Measurements from ENCODE around the gene GALNT15. TPM values are rescaled to one million over a fixed set of nuclear protein-coding genes. Genes with fewer than 3 reads are reported as not detected.
A peak's percentile ranks its signal among the peaks of the same experiment; 100 is the strongest.

Gene GALNT15, protein sequence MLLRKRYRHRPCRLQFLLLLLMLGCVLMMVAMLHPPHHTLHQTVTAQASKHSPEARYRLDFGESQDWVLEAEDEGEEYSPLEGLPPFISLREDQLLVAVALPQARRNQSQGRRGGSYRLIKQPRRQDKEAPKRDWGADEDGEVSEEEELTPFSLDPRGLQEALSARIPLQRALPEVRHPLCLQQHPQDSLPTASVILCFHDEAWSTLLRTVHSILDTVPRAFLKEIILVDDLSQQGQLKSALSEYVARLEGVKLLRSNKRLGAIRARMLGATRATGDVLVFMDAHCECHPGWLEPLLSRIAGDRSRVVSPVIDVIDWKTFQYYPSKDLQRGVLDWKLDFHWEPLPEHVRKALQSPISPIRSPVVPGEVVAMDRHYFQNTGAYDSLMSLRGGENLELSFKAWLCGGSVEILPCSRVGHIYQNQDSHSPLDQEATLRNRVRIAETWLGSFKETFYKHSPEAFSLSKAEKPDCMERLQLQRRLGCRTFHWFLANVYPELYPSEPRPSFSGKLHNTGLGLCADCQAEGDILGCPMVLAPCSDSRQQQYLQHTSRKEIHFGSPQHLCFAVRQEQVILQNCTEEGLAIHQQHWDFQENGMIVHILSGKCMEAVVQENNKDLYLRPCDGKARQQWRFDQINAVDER
- total RNA-seq = 7.0 TPM
- long read RNA-seq, full-length matches to known transcripts = 8 of 18 reads
- long read RNA-seq, partial matches to known transcripts = 7 of 18 reads
- long read RNA-seq, other reads (novel, unspliced or antisense) = 3 of 18 reads

DNA sequence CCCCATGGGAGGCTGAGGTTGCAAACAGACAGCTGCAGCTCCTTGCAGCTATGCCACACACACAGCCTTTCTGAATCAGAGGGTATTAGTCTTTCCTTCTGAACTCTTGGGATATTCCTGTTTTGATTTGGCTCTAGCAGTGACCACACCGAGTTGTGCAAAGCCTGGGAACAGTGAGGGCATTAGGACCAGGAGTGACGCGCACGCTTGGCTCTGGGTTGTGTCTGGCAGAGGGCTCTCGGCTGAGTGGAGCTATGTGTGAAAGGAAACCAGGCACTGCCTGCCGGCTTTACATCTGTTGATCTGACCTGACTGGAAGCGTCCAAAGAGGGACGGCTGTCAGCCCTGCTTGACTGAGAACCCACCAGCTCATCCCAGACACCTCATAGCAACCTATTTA is at the start of gene GALNT15:
GALNT15 (plus strand) TSS at position 292 of the 400 bp plus-strand sequence. CDS start 472 bp downstream, outside the sequence.
- peak; percentile 93 for ATAC-seq
- DNase-seq = peak; percentile 91
- intact Hi-C loops (cut with micrococcal nuclease) = loop anchor here (10.0 kb wide), 1 partner anchor 360 kb away; no protein-coding TSS in a partner anchor

DNA sequence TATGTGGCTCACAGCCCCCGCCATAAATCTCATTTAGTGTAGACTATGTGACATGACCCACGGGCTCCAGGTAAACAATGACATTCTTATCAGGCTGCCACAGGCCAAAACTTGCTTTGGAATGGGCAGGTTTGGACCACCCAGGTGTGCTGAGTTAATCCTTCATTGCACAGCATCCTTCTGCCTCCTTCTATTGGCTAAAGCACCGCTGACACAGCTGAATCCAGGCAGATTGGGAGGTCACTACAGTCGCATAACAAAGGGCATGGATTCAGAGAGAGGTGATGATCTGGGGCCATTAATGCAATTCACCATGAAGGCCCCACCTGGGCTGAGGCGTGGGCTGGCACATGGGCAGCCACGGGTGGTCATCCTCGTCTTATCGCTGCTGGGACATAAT is 47.8 kb upstream of the GALNT15 start:
- no peak for DNase-seq
- no peak for ATAC-seq
- intact Hi-C loops (cut with micrococcal nuclease) = no loop called here

DNA sequence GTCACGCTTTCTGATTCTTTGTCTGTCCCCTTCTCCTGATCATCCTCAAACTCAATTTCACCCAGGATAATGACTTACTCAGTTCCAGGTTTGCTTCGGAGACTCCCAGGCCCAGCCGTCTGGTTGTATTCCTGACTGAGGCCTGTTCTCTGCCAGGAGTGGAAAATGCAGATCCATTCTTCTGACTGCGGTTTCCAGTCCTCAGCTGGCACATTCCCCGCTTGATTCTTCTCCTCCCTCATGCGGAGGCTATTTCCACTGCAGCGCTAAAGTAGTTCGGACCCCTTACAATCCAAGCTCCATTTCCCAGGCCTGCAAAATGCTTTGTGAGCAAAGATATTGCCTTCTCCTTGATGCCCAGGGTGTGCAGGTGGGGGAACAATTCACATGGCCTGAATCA is 47.2 kb upstream of the GALNT15 start:
- intact Hi-C loops (cut with micrococcal nuclease) = no loop called here
- ATAC-seq = no peak

DNA sequence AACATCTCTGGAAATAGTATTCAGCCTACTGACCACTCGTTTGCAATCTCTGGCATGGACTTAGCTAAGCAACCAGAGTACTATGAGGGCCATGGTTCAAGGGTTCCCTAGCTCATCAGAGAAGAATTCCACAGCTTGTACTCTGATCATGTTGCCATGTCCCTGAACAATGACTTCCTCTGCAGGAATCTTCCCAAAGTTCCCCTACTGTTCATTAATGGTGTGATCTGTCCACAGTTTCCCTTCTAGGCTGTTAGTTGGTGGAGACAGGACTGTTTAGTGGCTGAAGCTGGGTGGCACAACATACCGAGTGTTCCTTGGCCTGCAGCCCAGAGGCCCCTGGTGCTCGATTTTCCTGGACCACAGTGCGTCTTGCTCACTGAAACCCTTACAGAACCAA is 44.4 kb upstream of the GALNT15 start:
- ATAC-seq (peak; percentile 43), DNase-seq (peak; percentile 41)
- intact Hi-C loops (cut with micrococcal nuclease) = no loop called here

More for the DNA sequence above, 47.2 kb upstream of the GALNT15 start:
- no peak for DNase-seq

GRCh38 chr3:16132190-16132589 is 42.3 kb upstream of the GALNT15 start:
- intact Hi-C loops (cut with micrococcal nuclease) = no loop called here

DNA sequence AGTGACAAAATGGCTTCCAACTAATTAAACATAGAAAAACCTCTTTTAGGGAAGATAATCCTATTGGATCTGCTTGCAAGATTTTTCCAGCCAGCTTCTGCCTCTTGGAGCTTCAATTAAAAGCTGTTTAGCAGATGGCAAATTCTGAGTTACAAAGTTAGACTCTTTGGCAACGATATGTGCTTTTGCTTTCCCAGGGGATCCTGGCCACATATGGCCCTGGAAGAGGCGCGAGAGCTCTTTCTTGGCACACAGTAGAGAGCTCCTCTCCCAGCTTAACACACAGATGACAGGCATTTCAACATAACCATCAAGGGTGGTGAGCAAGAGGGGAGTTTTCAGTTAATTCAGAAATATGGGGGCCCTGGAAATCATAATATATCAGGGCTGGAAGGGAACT is 41.6 kb upstream of the GALNT15 start:
- peak; percentile 48 for DNase-seq
- ATAC-seq = peak; percentile 81

More at GRCh38 chr3:16132190-16132589, 42.3 kb upstream of the GALNT15 start:
- DNase-seq (no peak), ATAC-seq (no peak)

GRCh38 chr3:16134173-16134928 is 40.1 kb upstream of the GALNT15 start:
- ATAC-seq (no peak), DNase-seq (no peak)
- intact Hi-C loops (cut with micrococcal nuclease) = no loop called here

More for the DNA sequence above, 41.6 kb upstream of the GALNT15 start:
- intact Hi-C loops (cut with micrococcal nuclease) = no loop called here

DNA sequence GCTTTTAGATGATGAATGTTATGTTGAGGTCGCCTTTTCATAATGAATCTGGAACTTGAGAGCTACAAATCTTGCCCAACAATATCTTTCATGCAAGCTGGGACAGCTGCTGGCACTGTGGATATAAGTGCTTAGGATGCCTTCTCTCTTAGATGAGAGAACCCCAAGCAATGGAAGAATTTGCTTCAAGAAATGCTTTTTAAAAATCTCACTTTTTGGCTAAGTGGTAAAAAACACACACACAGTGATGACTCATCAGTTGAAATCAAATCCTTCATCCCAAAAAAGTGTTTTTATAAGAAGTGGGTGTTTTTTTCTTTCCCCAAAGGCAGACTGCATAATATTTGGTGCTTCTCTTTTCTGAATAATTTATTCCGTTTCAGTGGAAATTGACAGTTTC is 38.4 kb upstream of the GALNT15 start:
- DNase-seq (no peak), ATAC-seq (peak; percentile 32)
- intact Hi-C loops (cut with micrococcal nuclease) = no loop called here

DNA sequence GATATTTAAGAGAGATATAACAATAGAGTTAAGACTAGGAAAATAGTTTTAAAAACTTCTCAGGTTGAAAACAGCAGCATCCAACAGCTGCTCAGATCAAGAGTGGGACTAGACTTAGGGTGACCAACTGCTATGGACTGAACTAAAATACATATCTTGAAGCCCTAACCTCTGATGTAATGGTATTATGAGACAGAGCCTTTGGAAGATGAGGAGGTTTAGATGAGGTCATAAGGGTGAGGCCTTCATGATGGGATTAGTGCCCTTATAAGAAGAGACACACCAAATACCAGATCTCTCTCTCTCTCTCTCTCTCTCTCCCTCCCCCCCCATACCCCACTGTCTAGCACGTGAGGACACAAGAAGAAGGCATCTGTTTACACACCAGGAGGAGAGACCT is 37.4 kb upstream of the GALNT15 start:
- intact Hi-C loops (cut with micrococcal nuclease) = no loop called here
- ATAC-seq = no peak
- DNase-seq = no peak

DNA sequence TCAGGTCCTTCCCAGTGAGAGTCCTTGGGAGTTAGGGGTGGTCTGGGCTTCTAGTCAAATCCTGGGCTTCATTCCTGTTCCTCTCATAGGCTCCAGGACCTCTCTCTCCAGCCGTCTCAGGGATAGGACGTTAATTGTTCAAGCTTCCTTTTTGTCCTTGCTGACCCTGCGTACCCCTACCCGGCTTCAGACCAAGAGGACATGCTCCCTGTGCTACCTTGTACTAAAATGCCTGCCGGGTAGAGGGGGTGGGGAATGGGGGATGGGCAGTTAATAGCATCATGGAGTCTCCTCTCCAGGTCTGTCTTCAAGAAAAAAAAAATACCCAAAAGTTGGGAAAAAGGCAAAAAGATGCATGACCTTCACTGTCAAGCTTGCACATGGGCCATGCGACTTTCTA is 36.5 kb upstream of the GALNT15 start:
- no peak for ATAC-seq
- DNase-seq = no peak
- intact Hi-C loops (cut with micrococcal nuclease) = no loop called here

GRCh38 chr3:16140116-16140893 is 34.2 kb upstream of the GALNT15 start:
- peak; percentile 86 for ATAC-seq
- no peak for DNase-seq

GRCh38 chr3:16140894-16141285 is 33.6 kb upstream of the GALNT15 start:
- ATAC-seq = no peak
- intact Hi-C loops (cut with micrococcal nuclease) = no loop called here
- DNase-seq = no peak

More at GRCh38 chr3:16140116-16140893, 34.2 kb upstream of the GALNT15 start:
- intact Hi-C loops (cut with micrococcal nuclease) = no loop called here

- intact Hi-C loops (cut with micrococcal nuclease) = no loop called here
- DNase-seq = no peak
- no peak for ATAC-seq
These were observed 32.0 kb upstream of the GALNT15 start for GRCh38 chr3:16142350-16143025.

- intact Hi-C loops (cut with micrococcal nuclease) = no loop called here
- DNase-seq (no peak), ATAC-seq (no peak)
These were observed 30.5 kb upstream of the GALNT15 start for GRCh38 chr3:16143861-16144447.

- intact Hi-C loops (cut with micrococcal nuclease) = no loop called here
- no peak for DNase-seq
These were observed 29.3 kb upstream of the GALNT15 start for GRCh38 chr3:16145176-16145575.

DNA sequence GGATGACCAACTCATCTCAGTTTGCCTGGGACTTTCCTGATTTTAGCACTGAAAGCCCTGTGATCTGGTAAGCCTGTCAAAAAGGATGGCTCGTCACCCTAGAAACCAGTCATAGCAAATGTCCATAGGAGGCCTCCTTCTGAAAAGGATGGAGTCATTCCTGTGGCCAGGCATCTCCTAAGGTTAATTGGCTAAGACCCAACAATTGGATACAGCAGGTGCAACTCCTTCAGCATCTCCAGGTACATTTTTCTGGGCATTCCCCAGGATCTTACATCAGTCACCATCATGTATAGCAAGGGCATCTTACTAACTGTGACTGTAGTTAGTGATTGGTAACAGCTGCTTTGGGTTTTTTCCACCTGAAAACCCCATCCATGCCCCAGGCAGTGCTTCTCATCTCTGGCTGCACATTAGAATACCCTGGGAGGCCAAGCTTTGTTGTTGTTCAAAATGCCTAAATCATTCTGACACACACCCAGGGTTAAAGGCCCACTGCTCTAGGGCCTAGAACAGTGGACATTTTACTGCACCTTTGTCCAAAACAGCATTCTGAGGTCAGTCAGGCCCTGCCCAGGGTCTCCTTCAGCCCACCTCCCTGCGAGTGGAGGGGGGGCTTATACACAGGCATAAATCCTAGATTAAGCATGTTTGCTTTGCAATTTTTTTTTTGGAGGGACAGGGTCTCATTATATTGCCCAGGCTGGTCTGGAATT is 28.3 kb upstream of the GALNT15 start:
- intact Hi-C loops (cut with micrococcal nuclease) = no loop called here
- ATAC-seq (no peak), DNase-seq (no peak)

More at GRCh38 chr3:16145176-16145575, 29.3 kb upstream of the GALNT15 start:
- no peak for ATAC-seq

All from left ventricle myocardium superior (tissue), 1 donor.